ENCODE measurements around the gene HIBCH. TPM values are rescaled to one million over a fixed set of nuclear protein-coding genes. Genes with fewer than 3 reads are reported as not detected.

The HIBCH gene
- total and polyA plus RNA-seq, 2 donors (not counting 3 experiments of a cell fraction or from before 2014, with no cell fraction given): 6.4 to 24.7 TPM

DNA sequence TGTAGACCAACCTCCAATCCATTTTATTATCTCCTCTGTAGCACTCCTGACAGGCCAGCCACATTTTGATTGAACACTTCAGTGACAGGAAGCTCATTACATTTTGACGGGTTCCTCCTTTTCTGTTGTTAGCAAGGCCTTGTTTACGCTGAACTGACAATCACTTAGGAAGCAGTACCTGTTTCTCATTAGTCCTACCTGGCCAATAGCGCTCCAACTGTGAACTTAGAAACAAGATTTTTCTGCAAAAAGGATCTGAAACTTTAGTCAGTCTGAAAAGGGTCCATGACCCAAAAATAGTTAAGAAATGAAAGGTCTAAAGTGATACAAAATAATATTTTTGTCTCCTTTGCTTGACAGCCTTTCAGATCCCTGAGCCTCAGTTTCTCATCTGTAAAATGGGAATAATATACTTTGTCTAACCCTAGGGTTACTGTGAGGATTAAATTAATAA is 137.5 kb downstream of the HIBCH start:
- H3K4me3 ChIP-seq (replicated peaks in 1 of 3; ENCODE audit: insufficient read depth in 1 of 3, low read depth in 1 of 3, low read length in 3 of 3): no peak overlapping the region
- no peak overlapping the region for H3K9ac ChIP-seq (replicated peaks; ENCODE audit: extremely low read depth, insufficient read depth, low read length)
- no peaks in the 10 kb centered on the region for H3K9me3 ChIP-seq (replicated peaks; ENCODE audit: control insufficient read depth, insufficient read depth, low read length)
- no peaks in the 10 kb centered on the region for H3K79me2 ChIP-seq (ENCODE audit: control insufficient read depth, insufficient read depth, low read length)
- DNase-seq (ENCODE audit: low read depth, low spot score) (no peak), FAIRE-seq (peak; percentile 24)
- H3K36me3 ChIP-seq (ENCODE audit: control insufficient read depth in 2 of 2, extremely low read depth in 1 of 2, insufficient read depth in 2 of 2, low read length in 2 of 2): no peaks in the 10 kb centered on the region
- H3K27me3 ChIP-seq (ENCODE audit: control insufficient read depth in 2 of 2, insufficient read depth in 2 of 2, low read length in 2 of 2): no peaks in the 10 kb centered on the region
- peaks cover 2% of the 10 kb centered on the region for H3K4me1 ChIP-seq (ENCODE audit: control insufficient read depth, extremely low read depth, insufficient read depth, low read length)
- no peaks in the 10 kb centered on the region for H3K9me1 ChIP-seq (replicated peaks; ENCODE audit: control insufficient read depth, extremely low read depth, insufficient read depth, low read length)
- H3K27ac ChIP-seq (ENCODE audit: insufficient read depth, low read depth, low read length): no peak overlapping the region
- H4K20me1 ChIP-seq (replicated peaks; ENCODE audit: control insufficient read depth, extremely low read depth, insufficient read depth, low read length): no peaks in the 10 kb centered on the region
- no TSS peak for BruUV-seq (replicated peaks)
- no peak overlapping the region for H2AFZ ChIP-seq (ENCODE audit: low read depth, low read length)
- TF ChIP-seq POLR2AphosphoS5 (IDR thresholded peaks at IDR 0.05; ENCODE audit: insufficient read depth, low read depth, low read length): no peak
- TF ChIP-seq GATA2 (IDR thresholded peaks at IDR 0.05; ENCODE audit: insufficient read depth, insufficient read length, low read depth, low read length): no peak
- TF ChIP-seq, protein P1, sequence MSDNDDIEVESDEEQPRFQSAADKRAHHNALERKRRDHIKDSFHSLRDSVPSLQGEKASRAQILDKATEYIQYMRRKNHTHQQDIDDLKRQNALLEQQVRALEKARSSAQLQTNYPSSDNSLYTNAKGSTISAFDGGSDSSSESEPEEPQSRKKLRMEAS (IDR thresholded peaks at IDR 0.05; ENCODE audit: insufficient read depth, insufficient read length): no peak
- TF ChIP-seq JUN (IDR thresholded peaks at IDR 0.05; ENCODE audit: borderline replicate concordance, insufficient read depth, insufficient read length, low read depth): no peak
- TF ChIP-seq POLR2A (IDR thresholded peaks at IDR 0.05; ENCODE audit: low read depth, low read length): no peak
- TF ChIP-seq EZH2 (IDR thresholded peaks at IDR 0.05; ENCODE audit: borderline replicate concordance, low read depth, low read length, severe bottlenecking): no peak
- intact Hi-C loops (cut with micrococcal nuclease) (no loop called here), dilution Hi-C loops (cut with MboI; ENCODE audit: extremely low pct_ligation_motif_present, low sequenced_read_pairs) (no loop called here)
- no peak overlapping the region for H3K4me2 ChIP-seq (ENCODE audit: insufficient read depth, low read length)
- CTCF ChIA-PET: interaction anchor here (2.4 kb wide), 1 partner anchor 95 kb away, joined by 7 read pairs; no protein-coding TSS in a partner anchor
- POLR2A ChIA-PET: no interaction called here

DNA sequence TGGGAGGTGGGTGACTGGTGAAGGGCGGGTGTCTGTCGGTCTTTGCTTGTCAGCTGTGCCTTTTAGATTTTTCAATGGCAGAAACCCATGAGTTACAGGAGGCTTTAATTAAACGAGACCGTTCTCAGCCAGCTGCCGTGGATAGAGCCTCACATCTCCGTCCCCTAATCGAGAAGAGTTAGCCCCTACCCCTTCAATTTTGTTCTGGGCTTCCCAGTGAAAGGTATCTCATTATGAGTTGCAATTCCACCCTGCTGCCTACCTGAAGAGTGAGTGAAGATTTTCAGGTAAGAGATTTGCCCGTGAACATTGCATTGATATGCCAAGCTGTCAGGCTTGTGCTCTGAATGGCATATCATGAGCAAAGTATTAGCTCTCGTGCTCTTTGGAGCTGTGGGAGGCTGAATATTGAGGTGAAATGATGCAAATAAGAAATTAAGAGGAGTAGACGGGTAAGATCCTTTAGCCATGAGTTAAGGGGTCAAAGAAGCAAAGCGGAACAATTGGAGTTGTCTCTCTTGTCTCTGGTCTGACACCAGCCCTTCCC is 138.4 kb downstream of the HIBCH start:
- DNase-seq (ENCODE audit: low read depth, low spot score): no peak

More for the DNA sequence above, 138.4 kb downstream of the HIBCH start:
- CTCF ChIA-PET: interaction anchor here (0.7 to 2.4 kb wide), 7 partner anchors 18 to 96 kb away, joined by 3 to 7 read pairs (median 3); no protein-coding TSS in a partner anchor
- no peaks in the 10 kb centered on the region for H3K9me3 ChIP-seq (replicated peaks; ENCODE audit: control insufficient read depth, insufficient read depth, low read length)
- TF ChIP-seq POLR2AphosphoS5 (IDR thresholded peaks at IDR 0.05; ENCODE audit: insufficient read depth, low read depth, low read length) (no peak), POLR2A (IDR thresholded peaks at IDR 0.05; ENCODE audit: low read depth, low read length) (no peak), MYC (IDR thresholded peaks at IDR 0.05; ENCODE audit: low read depth, low read length) (no peak), EZH2 (IDR thresholded peaks at IDR 0.05; ENCODE audit: borderline replicate concordance, low read depth, low read length, severe bottlenecking) (no peak), JUN (IDR thresholded peaks at IDR 0.05; ENCODE audit: borderline replicate concordance, insufficient read depth, insufficient read length, low read depth) (no peak), FOS (IDR thresholded peaks at IDR 0.05; ENCODE audit: borderline replicate concordance, insufficient read depth, low read length) (no peak), GATA2 (IDR thresholded peaks at IDR 0.05; ENCODE audit: insufficient read depth, insufficient read length, low read depth, low read length) (no peak)
- TF ChIP-seq, protein P2, sequence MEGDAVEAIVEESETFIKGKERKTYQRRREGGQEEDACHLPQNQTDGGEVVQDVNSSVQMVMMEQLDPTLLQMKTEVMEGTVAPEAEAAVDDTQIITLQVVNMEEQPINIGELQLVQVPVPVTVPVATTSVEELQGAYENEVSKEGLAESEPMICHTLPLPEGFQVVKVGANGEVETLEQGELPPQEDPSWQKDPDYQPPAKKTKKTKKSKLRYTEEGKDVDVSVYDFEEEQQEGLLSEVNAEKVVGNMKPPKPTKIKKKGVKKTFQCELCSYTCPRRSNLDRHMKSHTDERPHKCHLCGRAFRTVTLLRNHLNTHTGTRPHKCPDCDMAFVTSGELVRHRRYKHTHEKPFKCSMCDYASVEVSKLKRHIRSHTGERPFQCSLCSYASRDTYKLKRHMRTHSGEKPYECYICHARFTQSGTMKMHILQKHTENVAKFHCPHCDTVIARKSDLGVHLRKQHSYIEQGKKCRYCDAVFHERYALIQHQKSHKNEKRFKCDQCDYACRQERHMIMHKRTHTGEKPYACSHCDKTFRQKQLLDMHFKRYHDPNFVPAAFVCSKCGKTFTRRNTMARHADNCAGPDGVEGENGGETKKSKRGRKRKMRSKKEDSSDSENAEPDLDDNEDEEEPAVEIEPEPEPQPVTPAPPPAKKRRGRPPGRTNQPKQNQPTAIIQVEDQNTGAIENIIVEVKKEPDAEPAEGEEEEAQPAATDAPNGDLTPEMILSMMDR (IDR thresholded peaks at IDR 0.05; ENCODE audit: extremely low read depth in 1 of 2, insufficient read depth in 1 of 2, low read depth in 1 of 2, low read length in 2 of 2): no peak
- TF ChIP-seq, protein P1 (IDR thresholded peaks at IDR 0.05; ENCODE audit: insufficient read depth, insufficient read length): no peak
- POLR2A ChIA-PET: no interaction called here
- no peak overlapping the region for H3K27ac ChIP-seq (ENCODE audit: insufficient read depth, low read depth, low read length)
- H3K4me2 ChIP-seq (ENCODE audit: insufficient read depth, low read length): peak overlapping the region; percentile 45
- no peak overlapping the region for H3K9ac ChIP-seq (replicated peaks; ENCODE audit: extremely low read depth, insufficient read depth, low read length)
- H2AFZ ChIP-seq (ENCODE audit: low read depth, low read length): peak overlapping the region; percentile 100
- dilution Hi-C loops (cut with MboI; ENCODE audit: extremely low pct_ligation_motif_present, low sequenced_read_pairs) (no loop called here), intact Hi-C loops (cut with micrococcal nuclease) (loop anchor here (2.0 kb wide), 1 partner anchor 92 kb away; no protein-coding TSS in a partner anchor)
- H4K20me1 ChIP-seq (replicated peaks; ENCODE audit: control insufficient read depth, extremely low read depth, insufficient read depth, low read length): no peaks in the 10 kb centered on the region
- BruUV-seq (replicated peaks): no TSS peak
- no peaks in the 10 kb centered on the region for H3K79me2 ChIP-seq (ENCODE audit: control insufficient read depth, insufficient read depth, low read length)
- no peaks in the 10 kb centered on the region for H3K36me3 ChIP-seq (ENCODE audit: control insufficient read depth in 2 of 2, extremely low read depth in 1 of 2, insufficient read depth in 2 of 2, low read length in 2 of 2)
- no peaks in the 10 kb centered on the region for H3K9me1 ChIP-seq (replicated peaks; ENCODE audit: control insufficient read depth, extremely low read depth, insufficient read depth, low read length)
- H3K27me3 ChIP-seq (ENCODE audit: control insufficient read depth in 2 of 2, insufficient read depth in 2 of 2, low read length in 2 of 2): no peaks in the 10 kb centered on the region
- peaks cover 2% of the 10 kb centered on the region for H3K4me1 ChIP-seq (ENCODE audit: control insufficient read depth, extremely low read depth, insufficient read depth, low read length)
- peak overlapping the region; percentile 59 to 83 (median 60) for H3K4me3 ChIP-seq (replicated peaks in 1 of 3; ENCODE audit: insufficient read depth in 1 of 3, low read depth in 1 of 3, low read length in 3 of 3)
- peak; percentile 8 for FAIRE-seq
